GM12892 (cell line): ENCODE results near the gene DESI1.

Source experiments
- POLR2A ChIP-seq: IDR thresholded peaks from 2 replicates; pipeline ENCODE4 v1.6.1; 2011; ENCODE audit warnings: low read depth, low read length, control low read depth
- POLR2AphosphoS5 ChIP-seq: IDR thresholded peaks from 2 replicates; pipeline ENCODE4 v1.6.1; 2011; ENCODE audit warnings: low read depth, low read length, control low read depth
- TAF1 ChIP-seq: IDR thresholded peaks from 2 replicates; pipeline ENCODE4 v1.6.1; 2011; ENCODE audit warnings: low read depth, mild to moderate bottlenecking, control low read depth, low read length, borderline replicate concordance

DNA sequence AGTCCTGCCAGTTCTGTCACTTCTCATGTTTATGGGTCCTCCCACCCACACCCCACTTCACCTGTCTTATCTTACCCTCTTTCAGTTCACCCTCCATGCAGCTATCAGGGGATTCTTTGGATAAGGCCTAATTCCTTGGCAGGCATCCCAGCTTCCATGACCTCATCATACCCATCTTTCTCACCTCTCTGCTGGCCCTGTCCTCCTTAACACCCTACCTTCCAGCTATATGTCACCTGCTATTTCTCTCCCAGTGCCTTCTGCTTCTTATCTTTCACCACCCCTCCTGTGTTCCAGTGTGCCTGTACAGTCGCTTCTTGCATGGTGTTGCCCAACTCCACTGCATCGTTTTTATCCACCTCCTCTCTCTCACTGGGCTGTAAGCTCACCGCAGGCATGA is 39.6 kb upstream of the DESI1 start:
- no peak for TF ChIP-seq POLR2A
- TF ChIP-seq TAF1, result no peak
- no peak for TF ChIP-seq POLR2AphosphoS5
